CD4-positive, CD25-positive, alpha-beta regulatory T cell (primary cell): ENCODE results near the gene TAS2R13. TPM values are rescaled to one million over a fixed set of nuclear protein-coding genes. Genes with fewer than 3 reads are reported as not detected.
A peak's percentile ranks its signal among the peaks of the same experiment; 100 is the strongest.

Source experiments
- ATAC-seq, 2 donors: fragments of 150-1000 bp; cut with Tn5 transposase; one replicate each; pipeline ENCODE4 v1.10.0; 2021; ENCODE audit warnings: low read depth in 2 of 2, moderate number of reproducible peaks in 2 of 2, moderate library complexity in 1 of 2
- DNase-seq, 3 donors: peaks; one replicate each; pipeline versions ENCODE4 v3.0.0 to v3.0.0-alpha.2; 2012 to 2022; ENCODE audit warnings: mixed read lengths in 1 of 3
- H3K27ac ChIP-seq: one replicate; pipeline ENCODE4 v1.7.0; 2013; ENCODE audit warnings: mild to moderate bottlenecking, low read length; ENCODE audit not compliant: insufficient read depth, poor library complexity, severe bottlenecking
- H3K27me3 ChIP-seq: one replicate; pipeline ENCODE4 v1.7.0; 2013; ENCODE audit warnings: low read length; ENCODE audit not compliant: control insufficient read depth, insufficient read depth
- H3K36me3 ChIP-seq: one replicate; pipeline ENCODE4 v1.7.0; 2013; ENCODE audit warnings: mild to moderate bottlenecking, low read length, moderate library complexity; ENCODE audit not compliant: control insufficient read depth, insufficient read depth
- H3K4me1 ChIP-seq: 2 replicates; pipeline ENCODE4 v1.7.0; 2013; ENCODE audit warnings: mild to moderate bottlenecking, low read length; ENCODE audit not compliant: insufficient read depth, control insufficient read depth, poor library complexity, severe bottlenecking
- H3K4me3 ChIP-seq: one replicate; pipeline ENCODE4 v1.7.0; 2013; ENCODE audit warnings: low read depth, mild to moderate bottlenecking, low read length, moderate library complexity
- H3K9me3 ChIP-seq, 2 experiments: 1 replicate in 1 of 2; 2 replicates in 1 of 2; pipeline ENCODE4 v1.7.0; 2013; ENCODE audit warnings: low read length in 2 of 2, mild to moderate bottlenecking in 1 of 2, moderate library complexity in 1 of 2; ENCODE audit not compliant: control insufficient read depth in 2 of 2
- H3K27ac Mint-ChIP-seq, 3 donors: one replicate each; pipeline ENCODE4 v1.8.0; 2020 to 2022; ENCODE audit warnings: mild to moderate bottlenecking in 3 of 3, mixed read lengths in 3 of 3, moderate library complexity in 2 of 3
- H3K27me3 Mint-ChIP-seq: one replicate; pipeline ENCODE4 v1.8.0; 2022; ENCODE audit warnings: mild to moderate bottlenecking, mixed read lengths
- H3K36me3 Mint-ChIP-seq: one replicate; pipeline ENCODE4 v1.8.0; 2020; ENCODE audit warnings: mixed read lengths
- H3K4me1 Mint-ChIP-seq, 4 donors: one replicate each; pipeline ENCODE4 v1.8.0; 2020 to 2022; ENCODE audit warnings: mixed read lengths in 4 of 4, mild to moderate bottlenecking in 1 of 4
- H3K4me3 Mint-ChIP-seq, 4 donors: one replicate each; pipeline ENCODE4 v1.8.0; 2020 to 2022; ENCODE audit warnings: mild to moderate bottlenecking in 4 of 4, mixed read lengths in 4 of 4, moderate library complexity in 3 of 4
- H3K9me3 Mint-ChIP-seq, 7 donors: one replicate each; pipeline ENCODE4 v1.8.0; 2020 to 2022; ENCODE audit warnings: mixed read lengths in 7 of 7, mild to moderate bottlenecking in 3 of 7, moderate library complexity in 2 of 7
- polyA plus RNA-seq, 4 donors: library from polyadenylated mRNA; unstranded; fragments of 300-500 nt; fragmentation: Illumina TruSeq; gene quantifications; one replicate each; pipeline ENCODE4 v1.2.3, GENCODE V29; 2021
- total RNA-seq: library from RNA; stranded (reverse); gene quantifications from one replicate; pipeline ENCODE4 v1.2.3, GENCODE V29; 2022

TAS2R13 gene
- total and polyA plus RNA-seq, 5 donors from 2014 or later: 1.4 TPM; not detected in 4

- Mint-ChIP-seq H3K27me3 (no peaks in the 10 kb centered on the region), H3K27ac (no peak within 1 kb of the TSS)
These were observed 29.8 kb upstream of the TAS2R13 start, which contains the start of gene TAS2R14 for GRCh38 chr12:10939163-10939562. TSS of gene TAS2R14 (minus strand) at chr12:10939263. CDS start at chr12:10939207, 56 bp downstream.

GRCh38 chr12:10936506-10936905, 27.1 kb upstream of the TAS2R13 start:
- ATAC-seq (no peak), DNase-seq (no peak)
- Mint-ChIP-seq H3K27me3 (no peaks in the 10 kb centered on the region), H3K27ac (no peak overlapping the region), H3K9me3 (no peaks in the 10 kb centered on the region), H3K36me3 (peaks cover 4% of the 10 kb centered on the region), H3K4me1 (peaks cover 0 to 12% (median 2%) of the 10 kb centered on the region in 4 donors), H3K4me3 (no peak overlapping the region)
- H3K9me3 ChIP-seq: no peaks in the 10 kb centered on the region
- H3K4me3 ChIP-seq: no peak overlapping the region
- no peaks in the 10 kb centered on the region for H3K4me1 ChIP-seq
- no peaks in the 10 kb centered on the region for H3K27me3 ChIP-seq
- no peaks in the 10 kb centered on the region for H3K36me3 ChIP-seq
- H3K27ac ChIP-seq: no peak overlapping the region

More at GRCh38 chr12:10939163-10939562, 29.8 kb upstream of the TAS2R13 start, which contains the start of gene TAS2R14:
- Histone ChIP-seq H3K9me3 (no peaks in the 10 kb centered on the region), H3K4me1 (no peaks in the 10 kb centered on the region), H3K4me3 (no peak within 1 kb of the TSS), H3K27me3 (no peaks in the 10 kb centered on the region), H3K36me3 (no peaks in the 10 kb centered on the region), H3K27ac (no peak within 1 kb of the TSS)
- Mint-ChIP-seq H3K4me1 (peaks cover 0 to 16% (median 5%) of the 10 kb centered on the region in 4 donors), H3K36me3 (peaks cover 4% of the 10 kb centered on the region), H3K4me3 (no peak within 1 kb of the TSS), H3K9me3 (peaks cover 0 to 1% (median 0%) of the 10 kb centered on the region in 7 donors)
- ATAC-seq (no peak), DNase-seq (no peak)

- ATAC-seq: no peak
- H3K36me3 ChIP-seq: no peaks in the 10 kb centered on the region
- Mint-ChIP-seq H3K9me3 (peaks cover 0 to 1% (median 0%) of the 10 kb centered on the region in 7 donors), H3K27me3 (no peaks in the 10 kb centered on the region), H3K36me3 (peaks cover 11% of the 10 kb centered on the region), H3K4me3 (no peak within 1 kb of the TSS), H3K27ac (no peak within 1 kb of the TSS), H3K4me1 (peaks cover 0 to 12% (median under 1%) of the 10 kb centered on the region in 4 donors)
- no peaks in the 10 kb centered on the region for H3K9me3 ChIP-seq
- H3K27ac ChIP-seq: no peak within 1 kb of the TSS
- H3K27me3 ChIP-seq: no peaks in the 10 kb centered on the region
- no peaks in the 10 kb centered on the region for H3K4me1 ChIP-seq
- no peak for DNase-seq
- H3K4me3 ChIP-seq: no peak within 1 kb of the TSS
These were observed 19.5 kb upstream of the TAS2R13 start, which contains the start of gene PRH2 for GRCh38 chr12:10928746-10929286. TSS of gene PRH2 (plus strand) at chr12:10929236. CDS start at chr12:10929274, 38 bp downstream.

- no peaks in the 10 kb centered on the region for H3K36me3 ChIP-seq
- H3K27me3 ChIP-seq: no peaks in the 10 kb centered on the region
- Mint-ChIP-seq H3K9me3 (peaks cover 0 to 1% (median 0%) of the 10 kb centered on the region in 7 donors), H3K27ac (no peak overlapping the region), H3K36me3 (peaks cover 11% of the 10 kb centered on the region), H3K4me1 (peaks cover 0 to 12% (median under 1%) of the 10 kb centered on the region in 4 donors), H3K4me3 (no peak overlapping the region), H3K27me3 (no peaks in the 10 kb centered on the region)
- no peak overlapping the region for H3K4me3 ChIP-seq
- no peaks in the 10 kb centered on the region for H3K9me3 ChIP-seq
- ATAC-seq: no peak
- H3K4me1 ChIP-seq: no peaks in the 10 kb centered on the region
- H3K27ac ChIP-seq: no peak overlapping the region
- no peak for DNase-seq
These were observed 16.9 kb upstream of the TAS2R13 start for GRCh38 chr12:10926269-10926668.

GRCh38 chr12:10919809-10920208, 10.4 kb upstream of the TAS2R13 start:
- Histone ChIP-seq H3K9me3 (no peaks in the 10 kb centered on the region), H3K4me1 (no peaks in the 10 kb centered on the region), H3K27me3 (no peaks in the 10 kb centered on the region), H3K36me3 (no peaks in the 10 kb centered on the region), H3K4me3 (no peak overlapping the region), H3K27ac (no peak overlapping the region)
- DNase-seq: no peak
- no peaks in the 10 kb centered on the region for H3K9me3 Mint-ChIP-seq
- no peak overlapping the region for H3K27ac Mint-ChIP-seq
- peaks cover 0 to 7% (median 0%) of the 10 kb centered on the region in 4 donors for H3K4me1 Mint-ChIP-seq
- H3K4me3 Mint-ChIP-seq: no peak overlapping the region
- H3K27me3 Mint-ChIP-seq: no peaks in the 10 kb centered on the region
- ATAC-seq: no peak
- H3K36me3 Mint-ChIP-seq: no peaks in the 10 kb centered on the region

GRCh38 chr12:10910380-10910779, 1.0 kb upstream of the TAS2R13 start:
- Histone ChIP-seq H3K4me1 (no peaks in the 10 kb centered on the region), H3K9me3 (no peaks in the 10 kb centered on the region), H3K4me3 (no peak overlapping the region), H3K36me3 (no peaks in the 10 kb centered on the region), H3K27me3 (no peaks in the 10 kb centered on the region), H3K27ac (no peak overlapping the region)
- Mint-ChIP-seq H3K27me3 (no peaks in the 10 kb centered on the region), H3K9me3 (peaks cover 0 to 6% (median 4%) of the 10 kb centered on the region in 7 donors), H3K4me1 (peaks cover 0 to 5% (median 0%) of the 10 kb centered on the region in 4 donors), H3K4me3 (no peak overlapping the region), H3K27ac (no peak overlapping the region), H3K36me3 (peaks cover 29% of the 10 kb centered on the region)
- ATAC-seq: no peak
- DNase-seq: no peak

- no peak overlapping the region for H3K4me3 ChIP-seq
- H3K9me3 ChIP-seq: peaks cover 16 to 22% of the 10 kb centered on the region in 2 experiments
- Mint-ChIP-seq H3K9me3 (peaks cover 3 to 36% (median 12%) of the 10 kb centered on the region in 7 donors), H3K4me1 (peaks cover 0 to under 1% (median 0%) of the 10 kb centered on the region in 4 donors), H3K4me3 (no peak overlapping the region), H3K36me3 (peaks cover 57% of the 10 kb centered on the region), H3K27ac (peak overlapping the region in 1 of 3 donors; percentile 34), H3K27me3 (no peaks in the 10 kb centered on the region)
- ATAC-seq (no peak), DNase-seq (no peak)
- no peaks in the 10 kb centered on the region for H3K36me3 ChIP-seq
- no peaks in the 10 kb centered on the region for H3K4me1 ChIP-seq
- no peak overlapping the region for H3K27ac ChIP-seq
- H3K27me3 ChIP-seq: no peaks in the 10 kb centered on the region
These were observed 4.7 kb downstream of the TAS2R13 start for GRCh38 chr12:10904686-10905085.

GRCh38 chr12:10901427-10901826, 7.9 kb downstream of the TAS2R13 start:
- Histone ChIP-seq H3K36me3 (no peaks in the 10 kb centered on the region), H3K27ac (no peak overlapping the region), H3K9me3 (peaks cover 16 to 22% of the 10 kb centered on the region in 2 experiments), H3K4me1 (no peaks in the 10 kb centered on the region), H3K27me3 (no peaks in the 10 kb centered on the region), H3K4me3 (no peak overlapping the region)
- peaks cover 0 to 4% (median 1%) of the 10 kb centered on the region in 4 donors for H3K4me1 Mint-ChIP-seq
- no peaks in the 10 kb centered on the region for H3K27me3 Mint-ChIP-seq
- no peak overlapping the region for H3K4me3 Mint-ChIP-seq
- peaks cover 44% of the 10 kb centered on the region for H3K36me3 Mint-ChIP-seq
- ATAC-seq (no peak), DNase-seq (no peak)
- H3K27ac Mint-ChIP-seq: no peak overlapping the region
- peaks cover 5 to 35% (median 15%) of the 10 kb centered on the region in 7 donors for H3K9me3 Mint-ChIP-seq
